AG04449 (cell line): ENCODE data around the gene SSBP3.

ENCODE experiments used
- CTCF ChIA-PET: fragments of 350-600 bp; formaldehyde crosslinking; extraction: SDS; loops from one replicate; lab custom pipeline; 2021; ENCODE audit warnings: antibody characterized with exemption; lab: Yijun Ruan, JAX
- POLR2A ChIA-PET: fragments of 400-600, 350-600 bp; formaldehyde crosslinking; extraction: SDS; loops from one replicate; lab custom pipeline; 2020; ENCODE audit warnings: antibody characterized with exemption, inconsistent platforms; lab: Yijun Ruan, JAX
- DNase-seq: peaks from one replicate; pipeline ENCODE4 v3.0.0-alpha.2; 2010; ENCODE audit warnings: low read depth, low spot score
- H3K4me3 ChIP-seq: 2 replicates; pipeline ENCODE4 v1.5.1; 2011; ENCODE audit warnings: low read depth, mild to moderate bottlenecking, control low read depth, low read length
- CTCF ChIP-seq: IDR thresholded peaks from one replicate; pipeline ENCODE4 v1.5.1; 2011; ENCODE audit warnings: mild to moderate bottlenecking, moderate library complexity, low read length, control low read depth, inconsistent platforms; ENCODE audit not compliant: insufficient read depth; ENCODE audit errors: missing control alignments

The SSBP3 gene

GRCh38 chr1:54305906-54306514 is 100.2 kb downstream of the SSBP3 start:
- DNase-seq, result no peak
- H3K4me3 ChIP-seq, result no peak overlapping the region
- POLR2A ChIA-PET, result no interaction called here
- CTCF ChIA-PET, result interaction anchor here (1.2 kb wide), 1 partner anchor 183 kb away, joined by 4 read pairs; no protein-coding TSS in a partner anchor
- no peak for TF ChIP-seq CTCF

GRCh38 chr1:54304518-54304917 is 101.7 kb downstream of the SSBP3 start:
- H3K4me3 ChIP-seq, result no peak overlapping the region
- no peak for DNase-seq
- CTCF ChIA-PET, result interaction anchor here (1.2 kb wide), 1 partner anchor 29 kb away, joined by 3 read pairs; no protein-coding TSS in a partner anchor
- no peak for TF ChIP-seq CTCF
- POLR2A ChIA-PET, result no interaction called here

- ChIA-PET POLR2A (no interaction called here), CTCF (interaction anchor here (0.6 kb wide), 1 partner anchor 10 kb away, joined by 3 read pairs; no protein-coding TSS in a partner anchor)
- TF ChIP-seq CTCF, result no peak
- no peak for DNase-seq
- no peak overlapping the region for H3K4me3 ChIP-seq
These were observed 103.0 kb downstream of the SSBP3 start for GRCh38 chr1:54302951-54303843.

- CTCF ChIA-PET, result interaction anchor here (0.7 kb wide), 1 partner anchor 28 kb away, joined by 3 read pairs; no protein-coding TSS in a partner anchor
- DNase-seq, result no peak
- POLR2A ChIA-PET, result no interaction called here
- H3K4me3 ChIP-seq, result no peak overlapping the region
- no peak for TF ChIP-seq CTCF
These were observed 103.6 kb downstream of the SSBP3 start for GRCh38 chr1:54302549-54302948.

- TF ChIP-seq CTCF, result no peak
- ChIA-PET CTCF (no interaction called here), POLR2A (interaction anchor here (0.6 kb wide), 1 partner anchor 644 kb away, joined by 3 read pairs; no protein-coding TSS in a partner anchor)
- H3K4me3 ChIP-seq, result no peak overlapping the region
- no peak for DNase-seq
These were observed 104.7 kb downstream of the SSBP3 start for GRCh38 chr1:54301497-54301896.

GRCh38 chr1:54300401-54300800 is 105.8 kb downstream of the SSBP3 start:
- H3K4me3 ChIP-seq, result no peak overlapping the region
- POLR2A ChIA-PET, result no interaction called here
- TF ChIP-seq CTCF, result no peak
- DNase-seq, result no peak
- CTCF ChIA-PET, result interaction anchor here (0.6 to 3.6 kb wide), 4 partner anchors 9 to 27 kb away, joined by 3 to 19 read pairs (median 4); no protein-coding TSS in a partner anchor
